Activated CD4-positive, alpha-beta memory T cell treated with anti-CD3 and anti-CD28 coated beads for 36 hours (primary cell): ENCODE results near the gene SLC25A10. TPM values are rescaled to one million over a fixed set of nuclear protein-coding genes. Genes with fewer than 3 reads are reported as not detected.

Experiments used
- CTCF ChIA-PET: fragments of 350-600 bp; sonication (Branson Sonifier 250); formaldehyde crosslinking; loops from one replicate; lab custom pipeline; 2021; ENCODE audit warnings: antibody characterized with exemption, inconsistent platforms; lab: Charles Lee
- POLR2A ChIA-PET: fragments of 350-600 bp; sonication (Branson Sonifier 250); formaldehyde crosslinking; loops from one replicate; lab custom pipeline; 2021; ENCODE audit warnings: antibody characterized with exemption; lab: Charles Lee
- DNase-seq: peaks from one replicate; pipeline ENCODE4 v3.0.0-alpha.2; 2020
- H3K27ac Mint-ChIP-seq: one replicate; pipeline ENCODE4 v1.8.0; 2021; ENCODE audit warnings: mixed read lengths
- H3K27me3 Mint-ChIP-seq: one replicate; pipeline ENCODE4 v1.8.0; 2021; ENCODE audit warnings: mixed read lengths
- H3K36me3 Mint-ChIP-seq: one replicate; pipeline ENCODE4 v1.8.0; 2021; ENCODE audit warnings: mixed read lengths
- H3K4me1 Mint-ChIP-seq: one replicate; pipeline ENCODE4 v1.8.0; 2021; ENCODE audit warnings: low read depth, mixed read lengths
- H3K4me3 Mint-ChIP-seq: one replicate; pipeline ENCODE4 v1.8.0; 2021; ENCODE audit warnings: mild to moderate bottlenecking, mixed read lengths
- H3K9me3 Mint-ChIP-seq: one replicate; pipeline ENCODE4 v1.8.0; 2021; ENCODE audit warnings: mixed read lengths
- intact Hi-C: fragments of 100-400 bp; cut with micrococcal nuclease; formaldehyde crosslinking; loops from one replicate; pipeline ENCODE4 v1.15.1; 2023
- total RNA-seq, 2 experiments: library from RNA; stranded (reverse); gene quantifications; one replicate each; pipeline ENCODE4 v1.2.3, GENCODE V29; 2021

The SLC25A10 gene
- total RNA-seq, 2 experiments from 2014 or later, result 25.1 to 25.7 TPM

DNA sequence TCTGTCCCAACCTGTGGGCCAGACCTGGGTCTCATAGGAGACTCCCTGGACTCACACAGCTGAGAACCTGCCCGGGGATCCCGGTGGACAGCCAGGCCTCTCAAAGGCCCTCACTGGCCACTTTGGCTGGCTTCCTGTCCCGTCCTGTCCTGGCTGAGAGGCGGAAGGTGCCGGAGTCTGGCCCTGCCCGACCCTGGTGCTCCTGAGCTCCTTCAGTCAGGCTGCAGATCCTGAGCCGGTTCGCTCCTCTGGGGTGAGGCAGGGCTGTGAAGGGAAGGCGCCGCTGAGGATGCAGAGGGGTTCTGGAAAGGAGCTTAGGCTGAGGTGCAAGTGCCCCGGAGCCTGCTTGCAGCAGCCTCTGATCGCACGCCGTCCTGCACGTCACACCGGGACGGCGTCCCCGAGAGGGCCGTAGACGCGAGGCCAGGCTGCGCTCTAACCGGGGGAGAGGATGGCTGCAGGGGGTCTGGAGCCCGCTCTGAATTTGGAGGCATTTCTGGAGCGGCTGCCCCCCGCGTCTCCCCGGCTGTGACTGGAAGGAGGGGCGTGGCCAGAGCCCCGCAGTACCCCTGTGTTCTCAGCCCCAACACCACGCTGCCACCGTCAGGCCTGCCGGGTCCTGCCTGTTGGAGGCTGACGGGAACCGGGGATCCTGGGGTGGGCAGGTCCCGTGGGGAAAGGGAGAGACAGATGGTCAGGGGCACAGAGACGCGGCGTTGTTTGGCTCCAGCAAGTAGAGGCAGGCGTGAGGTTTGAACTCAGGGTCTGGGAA, 24.1 kb upstream of the SLC25A10 start:
- intact Hi-C loops, result no loop called here
- ChIA-PET CTCF (no interaction called here), POLR2A (no interaction called here)
- Mint-ChIP-seq H3K36me3 (peaks cover 53% of the 10 kb centered on the region), H3K4me1 (peaks cover 22% of the 10 kb centered on the region), H3K4me3 (no peak overlapping the region), H3K9me3 (no peaks in the 10 kb centered on the region), H3K27me3 (peaks cover 2% of the 10 kb centered on the region), H3K27ac (no peak overlapping the region)
- no peak for DNase-seq

GRCh38 chr17:81688616-81689015, 23.5 kb upstream of the SLC25A10 start:
- peaks cover 22% of the 10 kb centered on the region for H3K4me1 Mint-ChIP-seq
- peaks cover 2% of the 10 kb centered on the region for H3K27me3 Mint-ChIP-seq
- POLR2A ChIA-PET, result no interaction called here
- intact Hi-C loops, result no loop called here
- no peak for DNase-seq
- peaks cover 53% of the 10 kb centered on the region for H3K36me3 Mint-ChIP-seq
- no peaks in the 10 kb centered on the region for H3K9me3 Mint-ChIP-seq
- no peak overlapping the region for H3K27ac Mint-ChIP-seq
- H3K4me3 Mint-ChIP-seq, result no peak overlapping the region
- CTCF ChIA-PET, result no interaction called here

DNA sequence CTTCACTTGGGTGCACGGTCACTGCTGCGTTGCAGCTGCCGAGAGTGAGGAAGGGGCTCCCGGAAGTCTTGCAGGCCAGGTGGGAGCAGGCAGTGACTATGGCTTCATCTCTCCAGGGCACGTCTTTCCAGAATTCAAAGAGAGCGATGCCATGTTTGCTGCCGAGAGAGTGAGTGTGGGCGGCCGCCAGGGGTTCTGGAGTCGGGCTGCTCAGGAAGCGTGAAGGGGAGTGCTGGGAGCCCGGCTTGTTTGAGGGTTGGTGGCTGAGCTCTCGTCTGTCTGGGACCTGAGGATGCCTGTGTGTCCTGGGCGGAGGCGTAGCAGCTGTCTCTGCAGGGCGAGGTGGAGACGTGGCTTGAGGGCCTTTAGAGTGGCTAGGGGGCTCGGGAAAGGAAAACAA, 22.0 kb upstream of the SLC25A10 start:
- ChIA-PET POLR2A (interaction anchor here (1.9 kb wide), 1 partner anchor 13 kb away, joined by 8 read pairs; the partner anchor contains the start of gene MRPL12), CTCF (no interaction called here)
- Mint-ChIP-seq H3K27me3 (no peaks in the 10 kb centered on the region), H3K4me3 (no peak overlapping the region), H3K9me3 (no peaks in the 10 kb centered on the region), H3K4me1 (peaks cover 14% of the 10 kb centered on the region), H3K27ac (no peak overlapping the region), H3K36me3 (peaks cover 48% of the 10 kb centered on the region)
- DNase-seq, result no peak
- intact Hi-C loops, result no loop called here

DNA sequence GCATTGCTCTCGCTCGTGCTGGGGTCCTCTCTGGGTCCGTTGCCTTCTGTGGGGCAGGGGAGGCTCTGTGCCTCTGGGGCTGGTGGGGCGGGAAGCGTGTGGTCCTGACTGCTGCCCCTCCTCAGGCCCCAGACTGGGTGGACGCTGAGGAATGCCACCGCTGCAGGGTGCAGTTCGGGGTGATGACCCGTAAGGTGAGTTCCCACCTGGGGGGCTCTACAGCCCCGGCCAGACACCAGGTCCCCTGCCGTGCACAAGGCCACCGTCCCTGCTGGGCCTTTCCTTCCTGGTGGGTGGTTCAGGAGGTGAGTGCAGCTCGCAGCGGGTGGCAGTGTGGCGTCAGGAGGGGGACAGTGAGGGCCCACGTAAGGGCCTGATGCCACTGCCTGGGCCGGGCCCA, 21.5 kb upstream of the SLC25A10 start:
- H3K27me3 Mint-ChIP-seq, result no peaks in the 10 kb centered on the region
- intact Hi-C loops, result no loop called here
- H3K27ac Mint-ChIP-seq, result no peak overlapping the region
- CTCF ChIA-PET, result no interaction called here
- peaks cover 10% of the 10 kb centered on the region for H3K4me1 Mint-ChIP-seq
- H3K4me3 Mint-ChIP-seq, result no peak overlapping the region
- peaks cover 46% of the 10 kb centered on the region for H3K36me3 Mint-ChIP-seq
- H3K9me3 Mint-ChIP-seq, result no peaks in the 10 kb centered on the region
- POLR2A ChIA-PET, result interaction anchor here (1.9 kb wide), 1 partner anchor 12 kb away, joined by 8 read pairs; the partner anchor contains the start of gene MRPL12
- no peak for DNase-seq

DNA sequence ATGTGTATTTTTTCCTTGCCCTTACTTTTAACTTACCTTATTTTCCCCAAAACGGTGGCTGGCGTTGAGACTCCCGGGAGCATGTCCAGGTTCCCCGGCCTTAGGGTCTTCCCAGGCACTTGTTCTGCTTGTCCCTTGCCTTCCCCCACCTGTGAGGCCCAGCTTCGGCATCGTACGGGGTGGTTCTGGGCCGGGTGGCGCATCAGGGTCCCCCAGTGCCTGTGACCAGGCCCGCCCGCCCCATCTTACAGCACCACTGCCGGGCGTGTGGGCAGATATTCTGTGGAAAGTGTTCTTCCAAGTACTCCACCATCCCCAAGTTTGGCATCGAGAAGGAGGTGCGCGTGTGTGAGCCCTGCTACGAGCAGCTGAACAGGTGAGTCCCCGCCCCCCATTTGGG, 20.9 kb upstream of the SLC25A10 start:
- POLR2A ChIA-PET, result no interaction called here
- no peak overlapping the region for H3K4me3 Mint-ChIP-seq
- no peak overlapping the region for H3K27ac Mint-ChIP-seq
- intact Hi-C loops, result no loop called here
- H3K36me3 Mint-ChIP-seq, result peaks cover 45% of the 10 kb centered on the region
- H3K9me3 Mint-ChIP-seq, result no peaks in the 10 kb centered on the region
- DNase-seq, result no peak
- CTCF ChIA-PET, result no interaction called here
- H3K4me1 Mint-ChIP-seq, result peaks cover 5% of the 10 kb centered on the region
- no peaks in the 10 kb centered on the region for H3K27me3 Mint-ChIP-seq

GRCh38 chr17:81691608-81692007, 20.5 kb upstream of the SLC25A10 start:
- no peak for DNase-seq
- H3K27ac Mint-ChIP-seq, result no peak overlapping the region
- intact Hi-C loops, result no loop called here
- H3K9me3 Mint-ChIP-seq, result no peaks in the 10 kb centered on the region
- POLR2A ChIA-PET, result no interaction called here
- H3K27me3 Mint-ChIP-seq, result no peaks in the 10 kb centered on the region
- peaks cover 3% of the 10 kb centered on the region for H3K4me1 Mint-ChIP-seq
- CTCF ChIA-PET, result interaction anchor here (1.7 kb wide), 1 partner anchor 15 kb away, joined by 4 read pairs; no protein-coding TSS in a partner anchor
- H3K4me3 Mint-ChIP-seq, result no peak overlapping the region
- peaks cover 42% of the 10 kb centered on the region for H3K36me3 Mint-ChIP-seq

DNA sequence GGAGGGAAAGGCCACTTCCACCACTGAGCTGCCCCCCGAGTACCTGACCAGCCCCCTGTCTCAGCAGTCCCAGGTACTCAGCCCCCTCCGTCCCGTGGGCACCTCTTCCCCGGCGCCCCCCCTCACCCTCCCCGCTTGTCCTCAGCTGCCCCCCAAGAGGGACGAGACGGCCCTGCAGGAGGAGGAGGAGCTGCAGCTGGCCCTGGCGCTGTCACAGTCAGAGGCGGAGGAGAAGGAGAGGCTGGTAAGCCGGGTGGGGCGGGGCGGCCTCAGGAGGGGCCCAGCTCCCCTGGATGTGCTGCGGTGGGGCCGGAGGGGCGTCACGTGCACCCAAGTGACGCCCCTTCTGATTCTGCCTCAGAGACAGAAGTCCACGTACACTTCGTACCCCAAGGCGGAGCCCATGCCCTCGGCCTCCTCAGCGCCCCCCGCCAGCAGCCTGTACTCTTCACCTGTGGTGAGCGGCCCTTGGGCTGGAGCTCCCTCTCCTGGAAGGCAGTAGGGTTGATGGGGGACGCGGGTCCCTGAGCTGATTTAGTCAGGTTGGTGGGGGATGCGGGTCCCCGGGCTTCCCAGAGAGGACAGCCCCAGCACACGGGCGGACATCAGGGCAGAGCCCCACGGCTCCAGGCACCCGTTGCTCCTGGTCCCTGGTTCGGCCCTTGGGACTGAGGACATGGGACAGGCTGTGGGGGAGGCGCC, 18.4 kb upstream of the SLC25A10 start:
- Mint-ChIP-seq H3K4me3 (no peak overlapping the region), H3K36me3 (peaks cover 35% of the 10 kb centered on the region), H3K9me3 (no peaks in the 10 kb centered on the region), H3K4me1 (peaks cover 3% of the 10 kb centered on the region), H3K27me3 (no peaks in the 10 kb centered on the region), H3K27ac (no peak overlapping the region)
- intact Hi-C loops, result no loop called here
- ChIA-PET POLR2A (interaction anchor here (1.3 to 1.8 kb wide), 2 partner anchors 8 to 10 kb away, joined by 3 to 7 read pairs; partner anchors contain the start of gene MRPL12), CTCF (interaction anchor here (1.7 kb wide), 1 partner anchor 18 kb away, joined by 4 read pairs; no protein-coding TSS in a partner anchor)
- no peak for DNase-seq

DNA sequence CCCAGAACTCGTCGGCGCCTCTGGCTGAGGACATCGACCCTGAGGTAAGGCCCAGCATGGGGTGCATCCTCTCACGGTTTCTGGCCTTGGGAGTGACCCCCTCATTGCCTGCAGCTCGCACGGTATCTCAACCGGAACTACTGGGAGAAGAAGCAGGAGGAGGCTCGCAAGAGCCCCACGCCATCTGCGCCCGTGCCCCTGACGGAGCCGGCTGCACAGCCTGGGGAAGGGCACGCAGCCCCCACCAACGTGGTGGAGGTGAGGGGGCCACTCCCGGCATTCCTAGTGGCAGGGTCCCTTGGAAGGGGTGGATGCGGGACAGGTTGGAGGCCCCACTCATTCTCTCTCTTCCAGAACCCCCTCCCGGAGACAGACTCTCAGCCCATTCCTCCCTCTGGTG, 17.3 kb upstream of the SLC25A10 start:
- H3K9me3 Mint-ChIP-seq, result no peaks in the 10 kb centered on the region
- intact Hi-C loops, result no loop called here
- peaks cover 5% of the 10 kb centered on the region for H3K4me1 Mint-ChIP-seq
- CTCF ChIA-PET, result no interaction called here
- no peak overlapping the region for H3K4me3 Mint-ChIP-seq
- no peak overlapping the region for H3K27ac Mint-ChIP-seq
- POLR2A ChIA-PET, result no interaction called here
- DNase-seq, result no peak
- no peaks in the 10 kb centered on the region for H3K27me3 Mint-ChIP-seq
- H3K36me3 Mint-ChIP-seq, result peaks cover 29% of the 10 kb centered on the region

DNA sequence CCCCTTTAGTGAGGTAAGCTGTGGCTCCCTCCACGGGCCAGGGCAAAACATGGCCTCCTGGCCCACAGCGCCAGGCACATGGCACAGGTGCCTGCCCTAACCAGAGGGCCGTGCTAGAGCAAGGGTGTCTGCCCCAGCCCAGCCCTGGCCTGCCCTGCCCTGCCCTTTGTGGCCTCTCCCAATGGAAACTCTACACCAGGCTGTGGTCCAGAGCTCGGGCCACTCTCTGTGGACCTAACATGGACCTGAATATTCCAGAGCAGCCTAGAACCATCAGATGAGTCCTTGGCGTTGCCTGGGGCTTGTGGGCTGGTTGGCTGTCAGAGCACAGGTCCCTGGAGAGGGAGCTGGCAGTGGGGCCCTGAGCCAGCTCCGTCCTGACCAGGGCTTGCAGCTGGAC, 16.9 kb upstream of the SLC25A10 start:
- no peak overlapping the region for H3K27ac Mint-ChIP-seq
- intact Hi-C loops, result no loop called here
- no peaks in the 10 kb centered on the region for H3K9me3 Mint-ChIP-seq
- CTCF ChIA-PET, result interaction anchor here (1.0 kb wide), 1 partner anchor 9 kb away, joined by 3 read pairs; no protein-coding TSS in a partner anchor
- no peak overlapping the region for H3K4me3 Mint-ChIP-seq
- peaks cover 25% of the 10 kb centered on the region for H3K36me3 Mint-ChIP-seq
- DNase-seq, result no peak
- POLR2A ChIA-PET, result interaction anchor here (1.5 kb wide), 1 partner anchor 11 kb away, joined by 5 read pairs; no protein-coding TSS in a partner anchor
- no peaks in the 10 kb centered on the region for H3K27me3 Mint-ChIP-seq
- H3K4me1 Mint-ChIP-seq, result peaks cover 5% of the 10 kb centered on the region

- Mint-ChIP-seq H3K9me3 (no peaks in the 10 kb centered on the region), H3K27me3 (no peaks in the 10 kb centered on the region), H3K4me3 (no peak overlapping the region), H3K4me1 (peaks cover 7% of the 10 kb centered on the region), H3K36me3 (peaks cover 25% of the 10 kb centered on the region), H3K27ac (no peak overlapping the region)
- POLR2A ChIA-PET, result interaction anchor here (1.5 kb wide), 1 partner anchor 11 kb away, joined by 5 read pairs; no protein-coding TSS in a partner anchor
- CTCF ChIA-PET, result interaction anchor here (1.0 kb wide), 1 partner anchor 10 kb away, joined by 3 read pairs; no protein-coding TSS in a partner anchor
- no peak for DNase-seq
- intact Hi-C loops, result no loop called here
Observed at GRCh38 chr17:81695801-81696200, 16.3 kb upstream of the SLC25A10 start.

GRCh38 chr17:81696218-81696941, 15.7 kb upstream of the SLC25A10 start:
- POLR2A ChIA-PET, result interaction anchor here (1.5 kb wide), 1 partner anchor 12 kb away, joined by 5 read pairs; no protein-coding TSS in a partner anchor
- CTCF ChIA-PET, result interaction anchor here (1.0 kb wide), 1 partner anchor 10 kb away, joined by 3 read pairs; no protein-coding TSS in a partner anchor
- peaks cover 23% of the 10 kb centered on the region for H3K36me3 Mint-ChIP-seq

More at GRCh38 chr17:81696218-81696941, 15.7 kb upstream of the SLC25A10 start:
- Mint-ChIP-seq H3K27ac (no peak overlapping the region), H3K27me3 (no peaks in the 10 kb centered on the region), H3K9me3 (no peaks in the 10 kb centered on the region), H3K4me1 (peaks cover 13% of the 10 kb centered on the region), H3K4me3 (no peak overlapping the region)
- intact Hi-C loops, result no loop called here
- DNase-seq, result no peak
